GM13977 (cell line): Measurements from ENCODE around the gene YOD1.

Experiments used
- DNase-seq: peaks from one replicate; pipeline ENCODE4 v3.0.0; 2012; ENCODE audit warnings: low spot score
- CTCF ChIP-seq: IDR thresholded peaks from 2 replicates; pipeline ENCODE4 v1.5.1; 2012; ENCODE audit warnings: mild to moderate bottlenecking, control low read depth; ENCODE audit not compliant: insufficient read depth; ENCODE audit errors: extremely low read depth, missing control alignments
- in situ Hi-C: fragments of 300-500 bp; cut with MboI; formaldehyde crosslinking; loops from one replicate; pipeline ENCODE4 v1.12.0; 2022; ENCODE audit warnings: low sequenced_read_pairs, low pct_unique_long_range_greater_than_20kb, mixed read lengths, inconsistent platforms; ENCODE audit not compliant: unreplicated experiment

Gene YOD1

GRCh38 chr1:207004931-207005830, 45.8 kb downstream of the YOD1 start:
- peak; percentile 51 for DNase-seq
- in situ Hi-C loops, result no loop called here
- TF ChIP-seq CTCF, result peak; percentile 91

- TF ChIP-seq CTCF, result no peak
- in situ Hi-C loops, result no loop called here
- no peak for DNase-seq
Observed at GRCh38 chr1:207003210-207003609, 47.8 kb downstream of the YOD1 start.

- in situ Hi-C loops, result no loop called here
- no peak for TF ChIP-seq CTCF
- no peak for DNase-seq
Observed at GRCh38 chr1:207002724-207003146, 48.3 kb downstream of the YOD1 start.

- in situ Hi-C loops, result no loop called here
- no peak for TF ChIP-seq CTCF
- no peak for DNase-seq
Observed at GRCh38 chr1:207001492-207002245, 49.3 kb downstream of the YOD1 start.

- no peak for TF ChIP-seq CTCF
- in situ Hi-C loops, result no loop called here
- no peak for DNase-seq
Observed at GRCh38 chr1:207000651-207001291, 50.2 kb downstream of the YOD1 start.

- no peak for TF ChIP-seq CTCF
- in situ Hi-C loops, result no loop called here
- DNase-seq, result no peak
Observed at GRCh38 chr1:206998816-206999215, 52.2 kb downstream of the YOD1 start.
